SKM-1 (cell line): ENCODE measurements around the gene CMTM3.
"Not testable (repeated sequence)": the region's sequence is repeated elsewhere in the genome, so short reads cannot be mapped to it uniquely, and the experiment has no call there.

Experiments
- DNase-seq: peaks from one replicate; lab custom pipeline; 2025; ENCODE audit not compliant: unreplicated experiment; lab: John Stamatoyannopoulos, UW

Gene CMTM3

GRCh38 chr16:66604376-66605176 lies at the start of gene CMTM3:
TSS of gene CMTM3 (plus strand) at chr16:66604704. CDS start at chr16:66604806, 102 bp downstream.
- DNase-seq, result peak; percentile 35

- no peak for DNase-seq
Measured at GRCh38 chr16:66560107-66560506, 44.4 kb upstream of the CMTM3 start.

- DNase-seq, result no peak
Measured at GRCh38 chr16:66561381-66562080, 43.0 kb upstream of the CMTM3 start.

GRCh38 chr16:66562409-66562808 lies 42.1 kb upstream of the CMTM3 start:
- no peak for DNase-seq

- DNase-seq, result no peak
Measured at GRCh38 chr16:66562986-66563385, 41.5 kb upstream of the CMTM3 start.

GRCh38 chr16:66563574-66564334 lies 40.8 kb upstream of the CMTM3 start:
- DNase-seq, result no peak

GRCh38 chr16:66566051-66566901 lies 38.2 kb upstream of the CMTM3 start, which contains the start of gene CMTM1:
TSS of gene CMTM1 (plus strand) at chr16:66566439. CDS start at chr16:66566514, 75 bp downstream.
- no peak for DNase-seq

GRCh38 chr16:66567270-66567669 lies 37.2 kb upstream of the CMTM3 start:
- not testable (repeated sequence) for DNase-seq

GRCh38 chr16:66568355-66568754 lies 36.1 kb upstream of the CMTM3 start:
- DNase-seq, result no peak

- DNase-seq, result no peak
Measured at GRCh38 chr16:66569131-66569530, 35.4 kb upstream of the CMTM3 start.

GRCh38 chr16:66569827-66570405 lies 34.6 kb upstream of the CMTM3 start:
- no peak for DNase-seq

GRCh38 chr16:66572356-66572755 lies 32.1 kb upstream of the CMTM3 start:
- no peak for DNase-seq

GRCh38 chr16:66574081-66574480 lies 30.4 kb upstream of the CMTM3 start:
- DNase-seq, result no peak

GRCh38 chr16:66574531-66574930 lies 30.0 kb upstream of the CMTM3 start:
- DNase-seq, result no peak

- no peak for DNase-seq
Measured at GRCh38 chr16:66575060-66575459, 29.4 kb upstream of the CMTM3 start.

GRCh38 chr16:66576296-66576695 lies 28.2 kb upstream of the CMTM3 start:
- no peak for DNase-seq

- no peak for DNase-seq
Measured at GRCh38 chr16:66578651-66579531, 25.6 kb upstream of the CMTM3 start, which contains the start of gene CMTM2. TSS of gene CMTM2 (plus strand) at chr16:66579463. CDS start at chr16:66579608, 145 bp downstream.

GRCh38 chr16:66580605-66581209 lies 23.8 kb upstream of the CMTM3 start:
- DNase-seq, result no peak
